K562 (cell line): Measurements from ENCODE around the gene CLDN14. TPM values are rescaled to one million over a fixed set of nuclear protein-coding genes. Genes with fewer than 3 reads are reported as not detected.

ENCODE experiments used
- ATAC-seq: fragments of 200-7000 bp; cut with Tn5 transposase; 3 replicates; pipeline ENCODE4 v1.9.1; 2020; ENCODE audit warnings: moderate library complexity
- BruUV-seq: library from RNA; stranded (reverse); fragments of 400-500 nt; replicated peaks from 2 replicates; lab custom pipeline; 2021; lab: Mats Ljungman, UMichigan
- CTCF ChIA-PET: fragments of 300-600 bp; formaldehyde crosslinking; extraction: SDS; loops from one replicate; lab custom pipeline; 2021; ENCODE audit warnings: low intra/inter-chr PET ratio; lab: Yijun Ruan, JAX
- POLR2A ChIA-PET: fragments of 300-600, 350-650 bp; sonication (Branson Sonifier 250); formaldehyde crosslinking; extraction: SDS; loops from one replicate; lab custom pipeline; 2021; ENCODE audit warnings: antibody characterized with exemption, inconsistent platforms; lab: Yijun Ruan, JAX
- DNase-seq, 4 experiments: peaks; one replicate each; pipeline versions ENCODE4 v3.0.0 to v3.0.0-alpha.2; 2011 to 2018; ENCODE audit warnings: low spot score in 3 of 4, mixed read lengths in 3 of 4; ENCODE audit errors: extremely low read depth in 1 of 4
- FAIRE-seq: peaks from 2 replicates; lab custom pipeline; 2011; peaks lifted over from hg19 to GRCh38; lab: Jason Lieb, UNC
- H2AFZ ChIP-seq: 2 replicates; pipeline ENCODE4 v1.6.0; 2011; ENCODE audit warnings: low read depth, low read length, control low read depth, inconsistent platforms
- H3K27ac ChIP-seq: fragments of 200-600 bp; 3 replicates; pipeline ENCODE4 v1.8.0; 2011; ENCODE audit warnings: low read depth, mild to moderate bottlenecking, control low read depth, inconsistent platforms, low read length, moderate library complexity, mixed read lengths; ENCODE audit errors: extremely low read depth
- H3K27me3 ChIP-seq, 2 experiments: fragments of 300-600 bp in 1 of 2; 2 replicates in 1 of 2; 3 replicates in 1 of 2; pipeline versions ENCODE4 v1.6.0 to v1.8.0; 2011; ENCODE audit warnings: inconsistent platforms in 2 of 2, low read length in 2 of 2, mild to moderate bottlenecking in 1 of 2, mixed read lengths in 1 of 2, moderate library complexity in 1 of 2; ENCODE audit not compliant: control insufficient read depth in 2 of 2, insufficient read depth in 2 of 2
- H3K36me3 ChIP-seq: fragments of 300-600 bp; 3 replicates; pipeline ENCODE4 v1.8.0; 2011; ENCODE audit warnings: mild to moderate bottlenecking, low read length, inconsistent platforms; ENCODE audit not compliant: control insufficient read depth, insufficient read depth
- H3K4me1 ChIP-seq, 2 experiments: fragments of 200-600 bp in 1 of 2; replicated peaks in 1 of 2; 2 replicates in 1 of 2; 3 replicates in 1 of 2; pipeline versions ENCODE4 v1.5.1 to v1.8.0; 2011; ENCODE audit warnings: inconsistent platforms in 2 of 2, low read length in 2 of 2, mild to moderate bottlenecking in 1 of 2, mixed read lengths in 1 of 2, moderate library complexity in 1 of 2; ENCODE audit not compliant: control insufficient read depth in 2 of 2, insufficient read depth in 2 of 2
- H3K4me2 ChIP-seq: 2 replicates; pipeline ENCODE4 v1.6.1; 2011; ENCODE audit warnings: low read length, control low read depth, inconsistent platforms, mixed read lengths; ENCODE audit not compliant: insufficient read depth
- H3K4me3 ChIP-seq: fragments of 200-600 bp; sonication (generic), shearing (Covaris generic); 2 replicates; pipeline ENCODE4 v1.5.1; 2016; ENCODE audit warnings: control low read depth, inconsistent platforms
- H3K79me2 ChIP-seq: fragments of 200-600 bp; 3 replicates; pipeline ENCODE4 v1.8.0; 2011; ENCODE audit warnings: low read length, inconsistent platforms; ENCODE audit not compliant: control insufficient read depth, insufficient read depth
- H3K9ac ChIP-seq, 2 experiments: 2 replicates each; pipeline versions ENCODE4 v1.6.0 to v1.6.1; 2011; ENCODE audit warnings: low read depth in 2 of 2, low read length in 2 of 2, control low read depth in 1 of 2, inconsistent platforms in 1 of 2, mild to moderate bottlenecking in 1 of 2, mixed read lengths in 1 of 2; ENCODE audit not compliant: insufficient read depth in 1 of 2
- H3K9me1 ChIP-seq: one replicate; pipeline ENCODE4 v1.6.0; 2011; ENCODE audit warnings: inconsistent platforms, mild to moderate bottlenecking, low read length, moderate library complexity; ENCODE audit not compliant: control insufficient read depth, insufficient read depth
- H3K9me3 ChIP-seq: replicated peaks from 2 replicates; pipeline ENCODE4 v1.5.1; 2011; ENCODE audit warnings: low read depth, low read length, inconsistent platforms; ENCODE audit not compliant: control insufficient read depth, insufficient read depth
- H4K20me1 ChIP-seq: replicated peaks from 2 replicates; pipeline ENCODE4 v1.6.1; 2011; ENCODE audit warnings: low read length, inconsistent platforms, mixed read lengths; ENCODE audit not compliant: control insufficient read depth, insufficient read depth
- ARID1B ChIP-seq: fragments of 450-650 bp; IDR thresholded peaks from 2 replicates; pipeline ENCODE4 v1.6.1; 2016; ENCODE audit warnings: antibody characterized with exemption, mild to moderate bottlenecking, inconsistent platforms
- BHLHE40 ChIP-seq: IDR thresholded peaks from 2 replicates; pipeline ENCODE4 v1.6.1; 2011; ENCODE audit warnings: low read length, improper control_type of control experiment
- ESRRA ChIP-seq: fragments of 450-650 bp; IDR thresholded peaks from 2 replicates; pipeline ENCODE4 v1.6.1; 2014; ENCODE audit warnings: low read depth, mild to moderate bottlenecking, moderate library complexity, borderline replicate concordance
- FUS ChIP-seq: fragments of 200-400 bp; formaldehyde crosslinking; optimal IDR thresholded peaks from 2 replicates; pipeline ENCODE3; 2017; ENCODE audit warnings: low read depth, low read length
- GTF2A2 ChIP-seq: IDR thresholded peaks from 2 replicates; pipeline ENCODE4 v1.6.1; 2016; ENCODE audit warnings: mild to moderate bottlenecking, missing genetic modification characterization, missing compliant biosample characterization
- PRPF4 ChIP-seq: fragments of 200-400 bp; formaldehyde crosslinking; IDR thresholded peaks from one replicate; pipeline ENCODE4 v1.6.1; 2017; ENCODE audit warnings: low read length, low read depth, mild to moderate bottlenecking; ENCODE audit not compliant: insufficient read depth, poor library complexity, severe bottlenecking
- SIN3B ChIP-seq: fragments of 450-650 bp; IDR thresholded peaks from 2 replicates; pipeline ENCODE4 v1.6.1; 2017; ENCODE audit warnings: low read depth, mild to moderate bottlenecking, moderate library complexity
- SMARCC2 ChIP-seq: fragments of 450-650 bp; IDR thresholded peaks from 2 replicates; pipeline ENCODE4 v1.6.1; 2017; ENCODE audit warnings: antibody characterized with exemption, moderate library complexity, mild to moderate bottlenecking, low read depth
- TRIM28 ChIP-seq: fragments of 450-650 bp; IDR thresholded peaks from 2 replicates; pipeline ENCODE4 v1.6.1; 2017
- ZKSCAN1 ChIP-seq: fragments of 150-350 bp; IDR thresholded peaks from 2 replicates; pipeline ENCODE4 v1.6.1; 2016; ENCODE audit warnings: low read depth, low read length
- ZNF830 ChIP-seq: fragments of 250-450 bp; sonication (Bioruptor Pico); IDR thresholded peaks from 2 replicates; pipeline ENCODE4 v1.5.0; 2021; ENCODE audit warnings: mild to moderate bottlenecking
- WGBS: fragments of 100-300 bp; shearing (Covaris generic); methylation state at CpG from one replicate; pipeline ENCODE4 v1.1.6; 2016; ENCODE audit warnings: low coverage, mixed read lengths; ENCODE audit not compliant: insufficient coverage; ENCODE audit errors: missing lambda C conversion rate; 5-methylcytosine and 5-hydroxymethylcytosine counted together
- in situ Hi-C: fragments of 300-500 bp; cut with MboI; formaldehyde crosslinking; loops from 4 replicates; pipeline ENCODE4 v1.15.0; 2018; ENCODE audit warnings: inconsistent platforms, mixed read lengths
- intact Hi-C: fragments of 100-400 bp; cut with micrococcal nuclease; formaldehyde crosslinking; loops from 2 replicates; pipeline ENCODE4 v1.14.2; 2022
- polyA plus RNA-seq, 8 experiments: library from polyadenylated mRNA; depleted of rRNA in 4 of 8; stranded (reverse) in 5 of 8; unstranded in 3 of 8; fragments of >200 nt; fragmentation: Nextera tagmentation in 2 of 8; fragmentation: Illumina TruSeq in 1 of 8; extraction: Ambion mirVana in 2 of 8; extraction: Trizol in 1 of 8; gene quantifications; 2 replicates each; pipeline versions ENCODE4 v1.2.1 to v1.2.3, GENCODE V29; 2011 to 2014; ENCODE audit warnings: inconsistent platforms in 1 of 8, missing spikeins in 1 of 8
- total RNA-seq, 7 experiments: library from RNA; depleted of rRNA in 6 of 7; stranded (reverse); fragments of >200 nt in 6 of 7; fragmentation: Illumina TruSeq in 2 of 7; extraction: Trizol in 2 of 7; gene quantifications; 2 replicates each; pipeline versions ENCODE4 v1.2.1 to v1.2.3, GENCODE V29; 2011 to 2021; ENCODE audit warnings: low replicate concordance in 1 of 7
- TF ChIP-seq, protein P1 (sequence below): IDR thresholded peaks from 2 replicates; pipeline ENCODE4 v1.6.1; 2012; ENCODE audit warnings: low read depth, low read length, improper control_type of control experiment, borderline replicate concordance
- TF ChIP-seq, protein P2 (sequence below), 3 experiments: fragments of 200-800 bp in 1 of 3; sonication (Bioruptor generic) in 1 of 3; sonication (generic) in 1 of 3; formaldehyde crosslinking in 1 of 3; IDR thresholded peaks; 2 replicates each; pipeline versions ENCODE4 v1.6.1 to v1.8.0; 2016 to 2022; ENCODE audit warnings: mild to moderate bottlenecking in 2 of 3, missing compliant biosample characterization in 2 of 3, missing genetic modification characterization in 2 of 3, missing genetic modification reagents in 1 of 3
- TF ChIP-seq, protein P3 (sequence below): sonication (generic); formaldehyde crosslinking; IDR thresholded peaks from 2 replicates; pipeline ENCODE4 v1.8.0; 2022; ENCODE audit warnings: mild to moderate bottlenecking, missing genetic modification reagents, borderline replicate concordance
- TF ChIP-seq, protein P4 (sequence below): fragments of 450-650 bp; IDR thresholded peaks from 2 replicates; pipeline ENCODE4 v1.6.1; 2016

CLDN14 gene
- total and polyA plus RNA-seq, 9 of the 15 experiments (the other 6 are each of a cell fraction or from before 2014, with no cell fraction given) = not detected

DNA sequence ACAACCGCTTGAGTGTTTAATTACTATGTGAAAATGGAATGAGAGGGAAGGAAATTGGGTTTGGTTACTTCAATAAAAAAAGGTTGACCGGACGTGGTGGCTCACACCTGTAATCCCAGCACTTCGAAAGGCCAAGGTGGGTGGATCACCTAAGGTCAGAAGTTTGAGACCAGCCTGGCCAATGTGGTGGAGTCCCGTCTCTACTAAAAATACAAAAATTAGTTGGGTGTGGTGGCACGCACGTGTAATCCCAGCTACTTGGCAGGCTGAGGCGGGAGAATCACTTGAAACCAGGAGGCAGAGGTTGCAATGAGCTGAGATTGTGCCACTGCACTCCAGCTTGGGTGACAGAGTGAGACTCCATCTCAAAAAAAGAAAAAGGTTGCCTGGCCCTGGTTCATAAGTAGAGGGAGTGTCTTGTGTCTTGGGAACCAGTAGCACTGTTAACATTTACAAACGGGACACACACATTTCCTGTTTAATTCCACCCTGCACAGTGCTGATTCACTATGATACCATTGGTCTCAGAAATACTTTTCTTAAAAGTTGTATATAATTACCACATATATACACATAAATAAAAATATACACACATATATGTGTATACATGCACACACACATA lies 27.6 kb upstream of the CLDN14 start:
- H3K9me3 ChIP-seq = no peaks in the 10 kb centered on the region
- no peaks in the 10 kb centered on the region for H3K9me1 ChIP-seq
- no peaks in the 10 kb centered on the region for H3K79me2 ChIP-seq
- no peak for TF ChIP-seq ESRRA
- TF ChIP-seq, protein P1, sequence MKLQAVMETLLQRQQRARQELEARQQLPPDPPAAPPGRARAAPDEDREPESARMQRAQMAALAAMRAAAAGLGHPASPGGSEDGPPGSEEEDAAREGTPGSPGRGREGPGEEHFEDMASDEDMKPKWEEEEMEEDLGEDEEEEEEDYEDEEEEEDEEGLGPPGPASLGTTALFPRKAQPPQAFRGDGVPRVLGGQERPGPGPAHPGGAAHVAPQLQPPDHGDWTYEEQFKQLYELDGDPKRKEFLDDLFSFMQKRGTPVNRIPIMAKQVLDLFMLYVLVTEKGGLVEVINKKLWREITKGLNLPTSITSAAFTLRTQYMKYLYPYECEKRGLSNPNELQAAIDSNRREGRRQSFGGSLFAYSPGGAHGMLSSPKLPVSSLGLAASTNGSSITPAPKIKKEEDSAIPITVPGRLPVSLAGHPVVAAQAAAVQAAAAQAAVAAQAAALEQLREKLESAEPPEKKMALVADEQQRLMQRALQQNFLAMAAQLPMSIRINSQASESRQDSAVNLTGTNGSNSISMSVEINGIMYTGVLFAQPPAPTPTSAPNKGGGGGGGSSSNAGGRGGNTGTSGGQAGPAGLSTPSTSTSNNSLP = no peak
- no peak for TF ChIP-seq SIN3B
- TF ChIP-seq ARID1B = no peak
- no peak for TF ChIP-seq ZKSCAN1
- no peak for TF ChIP-seq GTF2A2 (tag)
- TF ChIP-seq, protein P2, sequence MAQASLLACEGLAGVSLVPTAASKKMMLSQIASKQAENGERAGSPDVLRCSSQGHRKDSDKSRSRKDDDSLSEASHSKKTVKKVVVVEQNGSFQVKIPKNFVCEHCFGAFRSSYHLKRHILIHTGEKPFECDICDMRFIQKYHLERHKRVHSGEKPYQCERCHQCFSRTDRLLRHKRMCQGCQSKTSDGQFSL (CRISPR knock-in tag; IDR thresholded peaks at IDR 0.05) = no peak
- TF ChIP-seq, protein P2 (tag; IDR thresholded peaks at IDR 0.05) = no peak
- TF ChIP-seq FUS = no peak
- TF ChIP-seq BHLHE40 = no peak
- TF ChIP-seq PRPF4 = no peak
- TF ChIP-seq, protein P3, sequence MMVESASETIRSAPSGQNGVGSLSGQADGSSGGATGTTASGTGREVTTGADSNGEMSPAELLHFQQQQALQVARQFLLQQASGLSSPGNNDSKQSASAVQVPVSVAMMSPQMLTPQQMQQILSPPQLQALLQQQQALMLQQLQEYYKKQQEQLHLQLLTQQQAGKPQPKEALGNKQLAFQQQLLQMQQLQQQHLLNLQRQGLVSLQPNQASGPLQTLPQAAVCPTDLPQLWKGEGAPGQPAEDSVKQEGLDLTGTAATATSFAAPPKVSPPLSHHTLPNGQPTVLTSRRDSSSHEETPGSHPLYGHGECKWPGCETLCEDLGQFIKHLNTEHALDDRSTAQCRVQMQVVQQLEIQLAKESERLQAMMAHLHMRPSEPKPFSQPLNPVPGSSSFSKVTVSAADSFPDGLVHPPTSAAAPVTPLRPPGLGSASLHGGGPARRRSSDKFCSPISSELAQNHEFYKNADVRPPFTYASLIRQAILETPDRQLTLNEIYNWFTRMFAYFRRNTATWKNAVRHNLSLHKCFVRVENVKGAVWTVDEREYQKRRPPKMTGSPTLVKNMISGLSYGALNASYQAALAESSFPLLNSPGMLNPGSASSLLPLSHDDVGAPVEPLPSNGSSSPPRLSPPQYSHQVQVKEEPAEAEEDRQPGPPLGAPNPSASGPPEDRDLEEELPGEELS (CRISPR knock-in tag) = no peak
- TF ChIP-seq SMARCC2 = no peak
- TF ChIP-seq TRIM28 = no peak
- TF ChIP-seq, protein P4, sequence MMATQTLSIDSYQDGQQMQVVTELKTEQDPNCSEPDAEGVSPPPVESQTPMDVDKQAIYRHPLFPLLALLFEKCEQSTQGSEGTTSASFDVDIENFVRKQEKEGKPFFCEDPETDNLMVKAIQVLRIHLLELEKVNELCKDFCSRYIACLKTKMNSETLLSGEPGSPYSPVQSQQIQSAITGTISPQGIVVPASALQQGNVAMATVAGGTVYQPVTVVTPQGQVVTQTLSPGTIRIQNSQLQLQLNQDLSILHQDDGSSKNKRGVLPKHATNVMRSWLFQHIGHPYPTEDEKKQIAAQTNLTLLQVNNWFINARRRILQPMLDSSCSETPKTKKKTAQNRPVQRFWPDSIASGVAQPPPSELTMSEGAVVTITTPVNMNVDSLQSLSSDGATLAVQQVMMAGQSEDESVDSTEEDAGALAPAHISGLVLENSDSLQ = no peak
- TF ChIP-seq ZNF830 = no peak
- H3K4me1 ChIP-seq = no peaks in the 10 kb centered on the region
- H3K36me3 ChIP-seq = no peaks in the 10 kb centered on the region
- no peak for DNase-seq
- H3K4me2 ChIP-seq = no peak overlapping the region
- FAIRE-seq = no peak
- in situ Hi-C loops = no loop called here
- ChIA-PET POLR2A (interaction anchor here (1.0 kb wide), 1 partner anchor 8 kb away, joined by 3 read pairs; no protein-coding TSS in a partner anchor), CTCF (interaction anchor here (0.7 kb wide), 1 partner anchor 91 kb away, joined by 3 read pairs; no protein-coding TSS in a partner anchor)
- WGBS = under 1% methylated on average over 9 of the region's 9 CpGs
- no peak overlapping the region for H3K4me3 ChIP-seq
- peaks cover 23 to 36% of the 10 kb centered on the region in 2 experiments for H3K27me3 ChIP-seq
- no TSS peak for BruUV-seq
- no peak for ATAC-seq
- H4K20me1 ChIP-seq = no peaks in the 10 kb centered on the region
- H3K27ac ChIP-seq = no peak overlapping the region
- intact Hi-C loops = loop anchor here (5.0 kb wide), 1 partner anchor 420 kb away; no protein-coding TSS in a partner anchor
- H3K9ac ChIP-seq = no peak overlapping the region
- H2AFZ ChIP-seq = no peak overlapping the region
